Body of pancreas (tissue), 4 donors: Measurements from ENCODE around the gene UBQLN3.

Source experiments
- CTCF ChIP-seq, 7 experiments: fragments of 450-650 bp in 4 of 7; fragments of 200-600 bp in 3 of 7; sonication (generic) in 3 of 7; IDR thresholded peaks; one replicate each; pipeline ENCODE4 v1.5.1; 2016 to 2019; ENCODE audit warnings: antibody characterized with exemption in 7 of 7
- POLR2A ChIP-seq, 3 donors: fragments of 450-650 bp; IDR thresholded peaks; one replicate each; pipeline ENCODE4 v1.6.1; 2016; ENCODE audit warnings: antibody characterized with exemption in 3 of 3, mild to moderate bottlenecking in 2 of 3

DNA sequence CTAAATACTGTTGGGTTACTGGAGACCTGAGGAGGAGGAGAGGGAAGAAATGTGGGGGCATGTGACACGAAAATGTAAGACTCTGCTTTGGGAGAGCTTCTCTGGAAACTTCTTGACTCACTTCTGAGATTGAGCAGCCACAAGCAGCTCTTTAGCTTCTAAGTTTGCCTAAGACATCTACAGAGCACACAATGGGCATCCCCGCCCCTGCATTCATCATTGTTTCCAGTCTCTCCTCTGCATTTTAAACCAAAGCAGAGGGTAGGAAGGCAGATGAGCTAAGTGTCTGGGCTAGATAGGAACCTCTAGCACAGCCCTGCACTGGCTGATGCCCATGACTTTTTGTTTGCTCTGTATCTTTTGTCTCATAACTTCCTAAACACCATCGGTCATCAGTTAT lies 23.3 kb downstream of the UBQLN3 start:
- TF ChIP-seq CTCF (IDR thresholded peaks at IDR 0.05) = no peak
- TF ChIP-seq POLR2A (IDR thresholded peaks at IDR 0.05) = no peak
